ENCODE measurements around the gene RPS14. TPM values are rescaled to one million over a fixed set of nuclear protein-coding genes. Genes with fewer than 3 reads are reported as not detected.
"Not testable (repeated sequence)": the region's sequence is repeated elsewhere in the genome, so short reads cannot be mapped to it uniquely, and the experiment has no call there.

The RPS14 gene
- total and polyA plus RNA-seq, 5 donors = 1,254 to 1,870 (median 1,386) TPM

DNA sequence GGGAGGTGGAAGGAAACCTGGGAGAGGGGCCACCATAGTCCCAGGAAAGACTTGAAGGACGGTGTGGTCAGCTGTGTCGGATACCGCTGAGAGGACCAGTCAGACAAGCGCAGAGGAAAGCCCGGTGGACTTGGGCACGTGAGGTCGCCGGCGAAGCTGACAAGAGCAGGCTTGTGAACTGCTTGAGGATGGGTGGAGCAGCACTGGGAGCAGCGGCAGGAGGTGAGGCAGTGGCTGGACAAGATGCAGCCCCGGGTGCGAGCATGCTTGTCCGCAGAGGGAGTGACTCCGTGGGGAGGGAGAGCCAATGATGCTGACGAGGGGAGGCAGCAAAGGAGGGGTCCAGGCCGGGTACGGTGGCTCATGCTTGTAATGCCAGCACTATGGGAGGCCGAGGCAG is 18.5 kb downstream of the RPS14 start:
- ATAC-seq = no peak
- no peak for DNase-seq
- no peaks in the 10 kb centered on the region for H3K27me3 ChIP-seq (ENCODE audit: control insufficient read depth, insufficient read depth)
- H3K9me3 ChIP-seq (ENCODE audit: control insufficient read depth, low read length) = no peaks in the 10 kb centered on the region
- H3K4me1 ChIP-seq (ENCODE audit: control insufficient read depth, insufficient read depth, low read length) = peaks cover 3% of the 10 kb centered on the region
- H3K4me3 ChIP-seq (ENCODE audit: low read length) = no peak overlapping the region
- H3K27ac ChIP-seq (ENCODE audit: low read length) = no peak overlapping the region
- 88% methylated on average over 18 of the region's 18 CpGs for WGBS
- intact Hi-C loops (cut with DNase I) = no loop called here

DNA sequence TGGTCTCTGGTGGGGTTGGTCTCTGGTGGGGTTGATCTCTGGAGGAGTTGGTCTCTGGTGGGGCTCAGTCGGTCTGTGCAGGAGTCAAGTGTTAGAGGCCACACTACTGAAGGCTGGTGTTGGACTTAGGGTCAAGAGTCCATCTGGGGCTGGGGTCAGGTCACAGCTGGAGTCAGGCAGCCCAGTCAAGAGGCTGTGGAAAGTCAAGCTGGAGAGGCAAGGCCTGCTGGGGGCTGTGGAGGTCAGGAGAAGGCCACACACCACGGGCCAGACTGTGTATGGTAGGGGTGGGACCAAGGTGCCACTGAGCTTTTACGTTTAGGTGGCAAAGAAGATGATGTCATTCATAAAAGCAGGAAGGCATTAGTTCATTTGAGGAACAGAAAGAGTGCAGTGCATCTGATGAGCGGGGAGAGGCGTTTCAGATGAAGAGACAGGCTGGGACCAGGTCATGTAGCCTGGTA is 20.1 kb downstream of the RPS14 start:
- H3K4me1 ChIP-seq (ENCODE audit: control insufficient read depth, insufficient read depth, low read length) = peaks cover 3% of the 10 kb centered on the region
- no peak overlapping the region for H3K4me3 ChIP-seq (ENCODE audit: low read length)
- WGBS = 80% methylated on average over 5 of the region's 5 CpGs
- H3K9me3 ChIP-seq (ENCODE audit: control insufficient read depth, low read length) = no peaks in the 10 kb centered on the region
- ATAC-seq = peak in 1 of 2 donors; percentile 10
- intact Hi-C loops (cut with DNase I) = no loop called here
- H3K27ac ChIP-seq (ENCODE audit: low read length) = no peak overlapping the region
- no peaks in the 10 kb centered on the region for H3K27me3 ChIP-seq (ENCODE audit: control insufficient read depth, insufficient read depth)
- DNase-seq = no peak

DNA sequence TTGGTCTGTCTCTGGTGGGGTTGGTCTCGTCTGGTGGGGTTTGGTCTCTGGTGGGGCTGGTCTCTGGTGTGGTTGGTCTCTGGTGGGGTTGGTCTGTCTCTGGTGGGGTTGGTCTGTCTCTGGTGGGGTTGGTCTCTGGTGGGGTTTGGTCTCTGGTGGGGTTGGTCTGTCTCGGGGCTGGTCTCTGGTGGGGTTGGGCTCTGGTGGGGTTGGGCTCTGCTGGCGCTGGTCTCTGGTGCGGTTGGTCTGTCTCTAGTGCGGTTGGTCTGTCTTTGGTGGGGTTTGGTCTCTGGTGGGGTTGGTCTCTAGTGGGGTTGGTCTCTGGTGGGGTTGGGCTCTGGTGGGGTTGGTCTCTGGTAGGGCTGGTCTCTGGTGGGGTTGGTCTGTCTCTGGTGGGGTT is 20.6 kb downstream of the RPS14 start:
- H3K9me3 ChIP-seq (ENCODE audit: control insufficient read depth, low read length) = no peaks in the 10 kb centered on the region
- H3K4me1 ChIP-seq (ENCODE audit: control insufficient read depth, insufficient read depth, low read length) = peaks cover 3% of the 10 kb centered on the region
- intact Hi-C loops (cut with DNase I) = no loop called here
- DNase-seq (no peak), ATAC-seq (no peak)
- H3K27ac ChIP-seq (ENCODE audit: low read length) = no peak overlapping the region
- no peak overlapping the region for H3K4me3 ChIP-seq (ENCODE audit: low read length)
- 91% methylated on average over 5 of the region's 5 CpGs for WGBS
- no peaks in the 10 kb centered on the region for H3K27me3 ChIP-seq (ENCODE audit: control insufficient read depth, insufficient read depth)

DNA sequence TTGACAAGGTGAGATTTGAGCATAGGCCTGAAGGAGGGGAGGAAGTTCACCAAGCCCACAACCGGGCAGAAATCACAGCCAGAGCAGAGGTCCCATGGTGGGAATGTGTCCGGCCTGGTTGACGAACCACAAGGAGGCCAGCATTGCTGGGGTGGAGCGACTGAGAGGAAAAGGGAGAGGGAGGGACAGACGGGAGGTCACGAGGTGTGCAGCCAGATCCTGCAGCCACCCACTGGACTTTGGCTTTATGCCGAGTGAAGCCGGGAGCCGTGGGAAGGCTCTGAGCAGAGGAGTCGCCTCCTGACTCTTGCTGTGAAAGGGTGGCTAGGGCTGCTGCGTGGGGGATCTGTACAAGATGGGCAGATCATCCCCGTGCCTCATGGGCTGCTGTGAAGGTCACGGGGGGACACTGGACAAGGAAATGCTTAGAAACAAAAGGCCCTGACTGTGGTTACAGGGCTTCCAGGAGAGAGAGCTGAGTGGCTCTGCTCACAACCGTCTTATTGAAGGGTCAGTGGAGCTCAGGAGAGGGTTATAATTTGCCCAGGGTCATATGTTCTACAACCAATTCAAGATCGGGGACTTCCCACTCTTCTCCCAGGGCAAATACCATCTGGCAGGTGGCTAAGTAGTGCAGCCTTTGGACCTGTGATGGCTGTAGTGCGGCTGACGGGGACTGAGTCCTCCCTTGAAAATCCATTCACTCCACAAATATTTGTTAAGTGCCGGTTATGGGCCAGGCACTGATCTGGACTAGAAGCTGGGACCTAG is 21.2 kb downstream of the RPS14 start:
- Histone ChIP-seq H3K4me1 (ENCODE audit: control insufficient read depth, insufficient read depth, low read length) (peaks cover 3% of the 10 kb centered on the region), H3K27ac (ENCODE audit: low read length) (peak overlapping the region; percentile 19), H3K9me3 (ENCODE audit: control insufficient read depth, low read length) (no peaks in the 10 kb centered on the region), H3K27me3 (ENCODE audit: control insufficient read depth, insufficient read depth) (no peaks in the 10 kb centered on the region), H3K4me3 (ENCODE audit: low read length) (no peak overlapping the region)
- intact Hi-C loops (cut with DNase I) = no loop called here
- 49% methylated on average over 18 of the region's 18 CpGs for WGBS
- peak; percentile 85 to 90 (median 87) for DNase-seq
- peak; percentile 84 to 91 for ATAC-seq

DNA sequence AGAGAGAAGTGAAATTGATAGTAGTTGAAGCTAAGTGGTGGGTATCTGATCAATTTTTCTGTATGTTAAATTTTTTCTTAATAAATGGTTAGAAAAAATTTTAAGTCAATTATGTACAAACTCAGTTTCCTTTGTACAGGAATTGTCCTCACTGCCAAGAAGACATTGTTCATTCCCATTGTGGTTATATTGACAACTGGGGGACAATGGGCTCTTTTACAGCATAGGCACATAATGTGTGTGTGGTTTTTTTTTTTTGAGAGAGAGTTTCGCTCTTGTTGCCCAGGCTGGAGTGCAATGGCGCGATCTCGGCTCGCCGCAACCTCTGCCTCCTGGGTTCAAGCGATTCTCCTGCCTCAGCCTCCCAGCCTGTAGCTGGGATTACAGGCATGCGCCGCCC is 23.4 kb downstream of the RPS14 start:
- H3K4me3 ChIP-seq (ENCODE audit: low read length); intact Hi-C loops (cut with DNase I); H3K27me3 ChIP-seq (ENCODE audit: control insufficient read depth, insufficient read depth); H3K27ac ChIP-seq (ENCODE audit: low read length); H3K4me1 ChIP-seq (ENCODE audit: control insufficient read depth, insufficient read depth, low read length); H3K9me3 ChIP-seq (ENCODE audit: control insufficient read depth, low read length); ATAC-seq; DNase-seq: not testable (repeated sequence)
- 91% methylated on average over 9 of the region's 9 CpGs for WGBS

DNA sequence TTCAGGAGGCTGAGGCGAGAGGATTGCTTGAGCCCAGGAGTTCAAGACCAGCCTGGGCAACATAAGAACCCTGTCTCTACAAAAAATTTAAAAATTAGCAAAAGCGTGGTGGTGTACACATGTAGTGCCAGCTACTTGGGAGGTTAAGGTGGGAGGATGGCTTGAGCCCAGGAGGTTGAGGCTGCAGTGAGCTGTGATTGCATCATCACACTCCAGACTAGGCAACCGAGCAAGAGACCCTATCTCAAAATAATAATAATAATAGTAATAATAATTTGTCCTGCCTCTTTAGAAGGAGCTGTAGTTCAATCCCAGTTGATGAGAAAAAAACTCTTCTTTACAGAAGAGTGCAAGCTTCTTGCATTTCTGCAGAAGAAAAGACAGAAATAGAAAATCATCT is 26.8 kb downstream of the RPS14 start:
- no peaks in the 10 kb centered on the region for H3K9me3 ChIP-seq (ENCODE audit: control insufficient read depth, low read length)
- H3K27me3 ChIP-seq (ENCODE audit: control insufficient read depth, insufficient read depth) = no peaks in the 10 kb centered on the region
- ATAC-seq (no peak), DNase-seq (no peak)
- intact Hi-C loops (cut with DNase I) = no loop called here
- WGBS = 70% methylated on average over 3 of the region's 3 CpGs
- no peak overlapping the region for H3K4me3 ChIP-seq (ENCODE audit: low read length)
- H3K27ac ChIP-seq (ENCODE audit: low read length) = no peak overlapping the region
- H3K4me1 ChIP-seq (ENCODE audit: control insufficient read depth, insufficient read depth, low read length) = no peaks in the 10 kb centered on the region

DNA sequence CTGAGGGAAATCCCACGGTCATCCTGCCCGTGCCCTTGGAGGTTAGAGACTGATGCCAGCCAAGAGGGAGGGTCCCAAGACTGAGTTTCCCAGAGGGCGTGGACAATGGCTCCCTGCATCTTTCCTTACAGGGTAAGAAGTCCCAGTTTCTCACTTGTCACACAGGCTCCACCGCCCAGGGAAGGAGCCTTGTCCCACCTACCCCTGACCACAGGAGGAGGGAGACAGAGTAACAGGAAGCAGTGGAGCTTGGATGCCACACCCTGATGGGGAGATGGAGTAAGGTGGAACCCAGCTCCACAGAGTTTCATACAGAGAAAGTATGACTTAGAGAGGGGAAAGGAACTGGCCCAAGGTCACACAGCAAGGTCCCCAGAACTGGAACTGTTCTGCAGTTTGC is 27.5 kb downstream of the RPS14 start:
- H3K27ac ChIP-seq (ENCODE audit: low read length) = no peak overlapping the region
- intact Hi-C loops (cut with DNase I) = no loop called here
- no peaks in the 10 kb centered on the region for H3K9me3 ChIP-seq (ENCODE audit: control insufficient read depth, low read length)
- no peak for DNase-seq
- WGBS = 64% methylated on average over 4 of the region's 4 CpGs
- no peaks in the 10 kb centered on the region for H3K27me3 ChIP-seq (ENCODE audit: control insufficient read depth, insufficient read depth)
- ATAC-seq = no peak
- no peak overlapping the region for H3K4me3 ChIP-seq (ENCODE audit: low read length)
- H3K4me1 ChIP-seq (ENCODE audit: control insufficient read depth, insufficient read depth, low read length) = no peaks in the 10 kb centered on the region

DNA sequence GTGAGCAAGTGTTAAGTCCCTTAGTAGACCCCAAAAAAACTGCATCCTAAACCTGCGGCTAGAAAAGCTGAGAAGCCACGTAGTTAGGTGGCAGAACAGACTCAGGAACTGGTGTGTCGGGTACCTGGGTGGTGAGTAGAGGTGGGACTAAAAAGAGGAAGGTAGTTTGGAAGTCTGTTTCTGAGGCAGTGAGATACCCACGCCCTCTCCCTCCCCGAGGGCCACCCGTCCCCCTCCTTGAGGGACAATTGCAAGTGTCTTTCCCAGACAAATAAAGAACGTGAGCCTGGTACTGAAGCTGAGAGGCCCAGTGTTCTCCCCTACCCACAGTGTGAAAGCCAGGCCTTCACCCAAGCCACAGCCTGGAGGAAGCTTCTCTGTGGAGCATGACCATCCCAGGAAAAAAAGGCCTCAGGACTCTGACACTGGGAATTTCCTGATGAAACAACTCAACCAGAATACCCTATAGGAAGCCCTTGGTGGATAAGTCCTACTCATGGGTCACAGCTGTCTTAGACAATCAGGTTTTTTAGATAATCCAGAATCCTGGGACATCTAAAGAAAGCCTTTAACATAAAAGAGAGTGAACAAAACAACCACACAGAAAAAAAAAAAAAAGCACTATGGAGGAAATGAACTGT is 29.8 kb downstream of the RPS14 start:
- H3K9me3 ChIP-seq (ENCODE audit: control insufficient read depth, low read length) = no peaks in the 10 kb centered on the region
- H3K27ac ChIP-seq (ENCODE audit: low read length) = no peak overlapping the region
- no peaks in the 10 kb centered on the region for H3K27me3 ChIP-seq (ENCODE audit: control insufficient read depth, insufficient read depth)
- H3K4me1 ChIP-seq (ENCODE audit: control insufficient read depth, insufficient read depth, low read length) = no peaks in the 10 kb centered on the region
- intact Hi-C loops (cut with DNase I) = no loop called here
- ATAC-seq = peak in 1 of 2 donors; percentile 20
- H3K4me3 ChIP-seq (ENCODE audit: low read length) = no peak overlapping the region
- no peak for DNase-seq
- WGBS = 73% methylated on average over 7 of the region's 7 CpGs

DNA sequence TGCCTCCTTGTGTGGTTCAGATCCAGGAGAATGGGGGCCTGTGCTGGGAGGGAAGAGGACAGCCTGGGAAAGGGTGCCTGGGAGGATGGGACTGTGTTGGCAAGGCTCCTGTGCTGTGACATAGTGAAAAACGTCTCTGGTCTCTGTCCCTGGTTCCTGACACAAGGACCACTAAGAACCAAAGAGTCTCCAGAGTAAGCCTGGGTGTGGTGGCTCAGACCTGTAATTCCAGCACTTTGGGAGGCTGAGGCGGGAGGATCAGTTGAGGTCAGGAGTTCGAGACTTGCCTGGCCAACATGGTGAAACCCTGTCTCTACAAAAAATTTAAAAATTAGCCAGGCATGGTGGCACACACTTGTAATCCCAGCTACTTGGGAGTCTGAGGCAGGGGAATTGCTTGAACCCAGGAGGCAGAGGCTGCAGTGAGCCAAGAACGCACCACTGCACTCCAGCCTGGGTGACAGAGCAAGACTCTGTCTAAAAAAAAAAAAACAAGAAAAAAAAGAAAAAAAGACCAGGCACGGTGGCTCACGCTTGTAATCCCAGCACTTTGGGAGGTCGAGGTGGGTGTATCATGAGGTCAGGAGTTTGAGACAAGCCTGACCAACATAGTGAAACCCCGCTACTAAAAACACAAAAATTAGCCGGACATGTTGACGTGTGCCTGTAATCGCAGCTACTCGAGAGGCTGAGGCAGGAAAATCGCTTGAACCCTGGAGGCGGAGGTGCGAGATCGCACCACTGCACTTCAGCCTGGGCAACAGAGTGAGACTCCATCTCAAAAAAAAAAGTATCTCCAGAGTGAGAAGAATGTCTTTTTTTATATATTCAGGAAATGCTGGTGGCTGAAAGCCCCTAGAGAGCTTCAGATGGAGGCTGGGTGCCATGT is 35.4 kb downstream of the RPS14 start:
- H3K27me3 ChIP-seq (ENCODE audit: control insufficient read depth, insufficient read depth); H3K4me1 ChIP-seq (ENCODE audit: control insufficient read depth, insufficient read depth, low read length); intact Hi-C loops (cut with DNase I); DNase-seq; H3K9me3 ChIP-seq (ENCODE audit: control insufficient read depth, low read length); H3K4me3 ChIP-seq (ENCODE audit: low read length); ATAC-seq: not testable (repeated sequence)
- H3K27ac ChIP-seq (ENCODE audit: low read length) = peak overlapping the region; percentile 30
- WGBS = 90% methylated on average over 16 of the region's 16 CpGs

DNA sequence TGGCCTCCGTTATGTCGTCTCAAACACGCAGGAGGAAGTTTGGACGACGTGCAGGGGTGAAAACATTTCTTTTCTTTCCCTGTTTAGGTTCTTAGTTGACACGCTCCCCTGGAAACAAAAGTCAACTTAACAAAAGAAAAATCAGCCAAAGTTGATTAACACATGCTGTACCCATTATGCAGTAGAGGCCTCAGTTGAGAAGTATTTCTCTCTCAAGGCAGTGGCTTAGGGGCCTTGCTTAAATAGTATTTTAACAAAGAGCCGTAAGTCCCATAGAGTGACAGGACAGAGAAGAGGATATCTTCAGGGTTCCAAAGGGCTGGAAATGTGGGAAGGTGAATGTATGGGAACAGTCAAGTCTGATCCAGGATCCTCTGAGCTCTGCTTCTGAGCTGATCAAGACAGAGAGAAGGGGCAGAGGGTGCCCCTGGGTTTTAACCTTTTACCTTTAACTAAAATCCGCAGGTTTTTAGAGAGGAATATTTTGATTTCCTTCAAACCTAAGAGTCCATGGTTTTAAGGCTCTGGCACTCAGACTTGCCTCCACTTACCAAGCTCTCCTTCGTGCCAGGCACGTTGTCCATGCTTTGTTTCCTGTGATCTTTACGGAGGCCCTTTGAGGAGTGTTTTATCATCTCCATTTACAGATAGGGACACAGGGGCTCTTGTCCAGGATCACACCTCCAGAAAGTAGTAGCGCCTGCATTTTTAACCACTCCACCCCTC is 36.2 kb downstream of the RPS14 start:
- peak overlapping the region; percentile 30 for H3K27ac ChIP-seq (ENCODE audit: low read length)
- ATAC-seq (no peak), DNase-seq (no peak)
- 64% methylated on average over 12 of the region's 12 CpGs for WGBS
- intact Hi-C loops (cut with DNase I) = no loop called here
- peaks cover 2% of the 10 kb centered on the region for H3K4me1 ChIP-seq (ENCODE audit: control insufficient read depth, insufficient read depth, low read length)
- H3K27me3 ChIP-seq (ENCODE audit: control insufficient read depth, insufficient read depth) = no peaks in the 10 kb centered on the region
- no peak overlapping the region for H3K4me3 ChIP-seq (ENCODE audit: low read length)
- no peaks in the 10 kb centered on the region for H3K9me3 ChIP-seq (ENCODE audit: control insufficient read depth, low read length)

Data from right cardiac atrium (tissue), 5 donors.